Heart left ventricle (tissue), 13 donors: ENCODE data around the gene REPIN1.

Experiments
- CTCF ChIP-seq, 12 donors: fragments of 200-600 bp; sonication (generic) in 4 of 12; IDR thresholded peaks; one replicate each; pipeline versions ENCODE4 v1.5.0 to v1.8.0; 2018 to 2022; ENCODE audit warnings: antibody characterized with exemption in 12 of 12, mild to moderate bottlenecking in 5 of 12
- POLR2A ChIP-seq, 2 donors: fragments of 450-650 bp; IDR thresholded peaks; one replicate each; pipeline ENCODE4 v1.6.1; 2017; ENCODE audit warnings: antibody characterized with exemption in 2 of 2, mild to moderate bottlenecking in 2 of 2, moderate library complexity in 2 of 2
- donor health status: ischemic (EF 13 %, LVEDD 7.1; RV severe dilation, severe dysfunction).
- donor health status: DM: no; HTN: yes; CAD: no.
- donor health status: DM: no; HTN: no; CAD: no.
- donor health status: ischemic (EF 25% LVEDD 6.9; RV normal size, moderate dysfunction).
- donor health status: ischemic (EF 25% LVEDD 5.7; RV mildly dilated, moderate dysfunction).
- donor health status: ischemic (EF 35%, LVEDD 5.7; RV mildly dilated, moderate dysfunction).
- donor health status: nonischemic (EF 11% LVEDD 7.7; RV severe dilation, severe dysfunction).
- donor health status: DM: yes; HTN: yes; CAD: no.
- donor health status: PGD.
- donor health status: ischemic (EF 29% LVEDD 5.4; RV normal size, mild dysfunction).
- donor health status: nonischemic (EF 23%, LVEDD 6.1; RV moderate dilation, normal function).

DNA sequence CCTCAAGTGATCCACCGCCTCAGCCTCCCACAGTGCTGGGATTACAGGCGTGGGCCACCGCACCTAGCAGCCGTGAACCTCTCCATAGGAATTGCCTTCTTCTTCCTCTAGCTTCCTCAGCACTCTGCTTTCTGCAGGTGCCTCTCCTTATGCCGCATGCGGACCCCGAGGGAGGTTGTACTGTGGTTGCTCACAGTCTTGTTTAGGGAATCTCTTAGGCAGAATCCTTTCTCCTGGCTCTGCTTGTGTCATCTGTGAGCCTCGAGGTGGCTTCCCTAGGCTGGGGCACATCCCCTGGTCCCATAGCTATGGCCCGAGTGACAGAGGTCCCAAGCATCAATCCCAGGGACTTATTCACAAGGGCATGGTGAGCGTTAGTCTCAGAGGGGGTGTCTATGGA, 48.6 kb downstream of the REPIN1 start:
- no peak for TF ChIP-seq POLR2A (IDR thresholded peaks at IDR 0.05)
- TF ChIP-seq CTCF (IDR thresholded peaks at IDR 0.05), result no peak
